Middle frontal gyrus (tissue), 1 donor: ENCODE measurements around the gene FKBP5.
"Not testable (repeated sequence)": the region's sequence is repeated elsewhere in the genome, so short reads cannot be mapped to it uniquely, and the experiment has no call there.

Experiments
- DNase-seq: peaks from one replicate; pipeline ENCODE4 v3.0.0-alpha.2; 2015; ENCODE audit warnings: low spot score; ENCODE audit errors: extremely low spot score

Gene FKBP5

DNA sequence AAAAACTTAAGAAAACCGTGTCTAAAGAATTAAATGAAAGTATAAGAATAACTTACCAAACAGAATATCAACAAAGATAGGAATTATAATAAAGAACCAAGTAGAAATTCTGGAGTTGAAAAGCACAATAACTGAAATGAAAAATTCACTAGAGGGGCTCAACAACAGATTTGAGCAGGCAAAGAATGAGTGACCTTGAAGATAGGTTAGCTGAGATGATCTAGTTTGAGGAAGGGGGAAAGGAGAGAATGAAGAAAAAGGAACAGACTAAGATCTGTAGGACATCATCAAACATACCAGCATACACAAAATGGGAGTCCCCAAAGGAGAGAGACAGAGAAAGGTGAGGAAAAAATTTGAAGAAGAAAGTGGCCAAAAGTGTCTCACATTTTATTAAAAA lies 138.3 kb downstream of the FKBP5 start:
- DNase-seq = no peak

DNA sequence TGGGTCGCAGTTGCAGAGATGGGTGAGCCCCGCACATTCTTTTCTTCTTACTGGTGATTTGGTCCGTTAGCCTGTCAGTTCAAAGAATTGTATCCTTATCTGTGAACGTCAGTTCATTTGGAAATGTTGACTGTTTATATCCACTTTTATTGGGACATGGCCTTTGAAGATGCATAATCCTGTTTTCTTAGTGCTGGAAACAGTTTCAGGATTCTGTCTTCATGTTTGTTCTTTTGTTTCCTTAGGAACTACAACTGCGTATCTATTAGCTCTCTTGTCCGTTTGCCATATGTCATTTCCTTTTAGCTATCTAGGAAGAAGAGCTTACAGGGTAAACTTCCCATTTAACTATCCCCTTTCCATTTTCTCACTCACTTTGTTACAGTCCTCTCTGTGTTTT lies 141.0 kb downstream of the FKBP5 start:
- no peak for DNase-seq

DNA sequence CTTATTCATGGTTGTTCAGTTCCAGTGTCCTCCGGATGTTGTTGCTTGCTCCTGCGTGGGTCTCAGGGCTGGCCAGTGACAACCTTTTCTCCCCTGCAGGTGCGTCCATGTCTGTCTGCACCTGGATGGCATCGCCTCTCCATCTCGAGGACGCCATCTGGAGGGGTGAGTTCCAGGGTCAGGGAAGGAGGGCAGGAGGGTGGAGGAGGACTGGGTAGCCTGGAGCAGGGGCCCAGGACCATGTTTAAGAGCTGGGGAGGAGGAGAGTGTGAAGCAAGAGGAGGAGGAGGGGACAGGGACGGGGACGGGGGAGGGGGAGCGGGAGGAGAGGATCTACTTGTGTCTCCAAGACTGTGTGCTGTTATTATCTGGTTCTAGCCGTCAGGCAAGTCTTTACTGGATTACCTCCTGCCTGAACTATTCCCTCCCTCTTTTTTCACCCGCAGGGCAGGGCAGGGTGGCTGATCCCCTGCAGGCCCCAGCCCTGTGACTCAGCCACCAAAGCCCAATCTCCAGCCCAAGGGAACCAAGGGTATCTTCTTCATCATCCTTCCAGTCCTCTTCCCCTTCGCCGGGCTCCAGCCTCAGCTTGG lies 143.8 kb downstream of the FKBP5 start:
- DNase-seq = no peak

DNA sequence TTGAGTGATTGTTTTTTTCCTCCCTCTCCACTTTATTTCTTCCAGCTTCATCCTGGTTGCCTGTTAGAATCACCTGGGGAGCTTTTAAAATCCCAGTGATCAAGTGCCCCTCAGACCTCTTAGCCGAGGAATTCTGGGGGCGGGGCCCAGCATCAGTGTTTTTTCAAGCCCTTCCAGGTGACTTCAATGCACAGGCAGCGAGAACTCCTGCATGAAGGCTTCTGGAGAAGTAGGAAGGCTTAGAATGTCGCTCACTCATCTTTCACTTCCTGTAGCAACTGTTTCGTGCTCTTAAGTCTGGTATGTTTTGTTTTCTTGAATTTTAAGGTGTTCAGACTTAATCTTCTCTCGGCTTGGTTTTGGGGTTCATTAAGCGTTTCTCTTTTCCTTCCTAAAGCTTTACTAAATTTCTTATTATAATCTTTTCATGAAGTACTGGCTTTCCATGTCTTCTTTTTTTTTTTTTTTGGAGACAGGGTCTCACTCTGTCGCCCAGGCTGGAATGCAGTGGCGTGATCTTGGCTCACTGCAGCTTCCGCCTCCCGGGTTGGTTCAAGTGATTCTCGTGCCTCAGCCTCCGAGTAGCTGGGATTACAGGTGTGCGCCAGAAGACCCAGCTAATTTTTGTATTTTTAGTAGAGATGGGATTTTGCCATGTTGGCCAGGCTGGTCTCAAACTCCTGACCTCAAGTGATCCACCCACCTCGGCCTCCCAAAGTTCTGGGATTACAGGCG lies 145.1 kb downstream of the FKBP5 start:
- no peak for DNase-seq

- no peak for DNase-seq
Measured at GRCh38 chr6:35541836-35542235, 146.9 kb downstream of the FKBP5 start.

GRCh38 chr6:35539223-35539622 lies 149.5 kb downstream of the FKBP5 start:
- no peak for DNase-seq

GRCh38 chr6:35535847-35536246 lies 152.9 kb downstream of the FKBP5 start:
- DNase-seq = not testable (repeated sequence)

- no peak for DNase-seq
Measured at GRCh38 chr6:35534407-35535170, 154.1 kb downstream of the FKBP5 start.

GRCh38 chr6:35533981-35534380 lies 154.7 kb downstream of the FKBP5 start:
- DNase-seq = no peak

GRCh38 chr6:35532126-35532525 lies 156.6 kb downstream of the FKBP5 start:
- no peak for DNase-seq

DNA sequence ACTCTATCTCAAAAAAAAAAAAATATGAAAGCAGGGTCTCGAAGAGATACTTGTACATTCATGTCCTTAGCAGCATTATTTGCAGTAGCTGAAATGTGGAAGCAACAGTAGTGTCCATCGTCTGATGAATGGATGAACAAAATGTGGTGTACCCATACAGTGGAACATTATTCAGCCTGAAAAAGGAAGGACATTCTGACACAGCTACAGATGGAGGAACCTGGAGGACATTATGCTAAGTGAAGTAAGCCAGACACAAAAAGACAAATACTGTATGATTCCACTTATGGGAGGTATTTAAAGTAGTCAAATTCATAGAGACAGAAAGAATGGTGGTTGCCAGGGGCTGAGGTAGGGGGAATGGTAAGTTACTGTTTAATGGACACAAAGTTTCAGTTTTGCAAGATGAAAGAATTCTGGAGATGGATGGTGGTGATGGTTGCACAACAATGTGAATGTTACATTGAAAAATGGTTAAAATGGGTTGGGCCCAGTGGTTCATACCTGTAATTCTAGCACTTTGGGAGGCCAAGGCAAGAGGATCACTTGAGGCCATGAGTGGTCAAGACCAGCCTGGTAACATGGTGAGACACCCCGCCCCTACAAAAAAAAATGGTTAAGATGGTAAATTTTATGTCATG lies 164.2 kb downstream of the FKBP5 start:
- DNase-seq = no peak
